DND-41 (cell line): ENCODE results near the gene ORM1.

ENCODE experiments used
- ATAC-seq: fragments of 200-7000 bp; cut with Tn5 transposase; 3 replicates; pipeline ENCODE4 v1.9.1; 2021; ENCODE audit warnings: low read depth; ENCODE audit not compliant: insufficient read depth
- DNase-seq: peaks from one replicate; pipeline ENCODE4 v3.0.0-alpha.2; 2020
- H2AFZ ChIP-seq: 2 replicates; pipeline ENCODE4 v1.6.0; 2012; ENCODE audit warnings: low read depth, low read length
- H3K27ac ChIP-seq: 2 replicates; pipeline ENCODE4 v1.5.1; 2012; ENCODE audit warnings: low read length, inconsistent platforms
- H3K27me3 ChIP-seq: fragments of 200-600 bp; sonication (generic); 2 replicates; pipeline ENCODE4 v1.6.0; 2012; ENCODE audit warnings: low read length, mild to moderate bottlenecking, inconsistent platforms; ENCODE audit not compliant: insufficient read depth, poor library complexity
- H3K36me3 ChIP-seq: 2 replicates; pipeline ENCODE4 v1.5.1; 2012; ENCODE audit warnings: low read length, inconsistent platforms; ENCODE audit not compliant: insufficient read depth
- H3K4me1 ChIP-seq: 2 replicates; pipeline ENCODE4 v1.5.1; 2012; ENCODE audit warnings: mild to moderate bottlenecking, low read length; ENCODE audit not compliant: insufficient read depth
- H3K4me2 ChIP-seq: 2 replicates; pipeline ENCODE4 v1.6.0; 2012; ENCODE audit warnings: mild to moderate bottlenecking, moderate library complexity, low read length, inconsistent platforms; ENCODE audit not compliant: insufficient read depth
- H3K4me3 ChIP-seq, 2 experiments: fragments of 200-600 bp in 1 of 2; shearing (Covaris generic) in 1 of 2; 2 replicates each; pipeline ENCODE4 v1.5.1; 2012 to 2016; ENCODE audit warnings: inconsistent platforms in 2 of 2, low read length in 2 of 2, mild to moderate bottlenecking in 2 of 2, low read depth in 1 of 2, moderate library complexity in 1 of 2
- H3K79me2 ChIP-seq: 2 replicates; pipeline ENCODE4 v1.6.0; 2012; ENCODE audit warnings: low read length, inconsistent platforms; ENCODE audit not compliant: insufficient read depth
- H3K9ac ChIP-seq: 2 replicates; pipeline ENCODE4 v1.6.0; 2012; ENCODE audit warnings: low read depth, mild to moderate bottlenecking, inconsistent platforms, low read length, moderate library complexity
- H3K9me3 ChIP-seq: 2 replicates; pipeline ENCODE4 v1.5.1; 2012; ENCODE audit warnings: low read length, moderate library complexity, mild to moderate bottlenecking, inconsistent platforms; ENCODE audit not compliant: insufficient read depth, severe bottlenecking
- H4K20me1 ChIP-seq: 2 replicates; pipeline ENCODE4 v1.6.0; 2012; ENCODE audit warnings: low read length; ENCODE audit not compliant: insufficient read depth
- CTCF ChIP-seq: IDR thresholded peaks from 2 replicates; pipeline ENCODE4 v1.5.1; 2012; ENCODE audit warnings: borderline replicate concordance, low read length, moderate library complexity, mild to moderate bottlenecking; ENCODE audit not compliant: poor library complexity, severe bottlenecking; ENCODE audit errors: extremely low read depth
- EZH2 ChIP-seq: IDR thresholded peaks from 3 replicates; pipeline ENCODE4 v1.6.1; 2012; ENCODE audit warnings: borderline replicate concordance, low read depth, mild to moderate bottlenecking, moderate library complexity, low read length, inconsistent platforms; ENCODE audit not compliant: severe bottlenecking

ORM1 gene

GRCh38 chr9:114301798-114302565 lies 20.9 kb upstream of the ORM1 start:
- ATAC-seq (no peak), DNase-seq (no peak)
- no peak overlapping the region for H3K4me3 ChIP-seq
- H2AFZ ChIP-seq: no peak overlapping the region
- H3K27ac ChIP-seq: no peak overlapping the region
- H3K36me3 ChIP-seq: no peaks in the 10 kb centered on the region
- no peaks in the 10 kb centered on the region for H3K27me3 ChIP-seq
- no peak overlapping the region for H3K4me2 ChIP-seq
- no peaks in the 10 kb centered on the region for H3K9me3 ChIP-seq
- no peak overlapping the region for H3K9ac ChIP-seq
- H3K79me2 ChIP-seq: no peaks in the 10 kb centered on the region
- no peaks in the 10 kb centered on the region for H3K4me1 ChIP-seq
- TF ChIP-seq EZH2: no peak
- TF ChIP-seq CTCF: no peak
- H4K20me1 ChIP-seq: no peaks in the 10 kb centered on the region

- ATAC-seq (no peak), DNase-seq (no peak)
- Histone ChIP-seq H2AFZ (no peak overlapping the region), H3K27me3 (no peaks in the 10 kb centered on the region), H4K20me1 (no peaks in the 10 kb centered on the region), H3K4me1 (no peaks in the 10 kb centered on the region), H3K9me3 (no peaks in the 10 kb centered on the region), H3K79me2 (no peaks in the 10 kb centered on the region), H3K4me2 (no peak overlapping the region), H3K27ac (no peak overlapping the region), H3K4me3 (no peak overlapping the region), H3K9ac (no peak overlapping the region), H3K36me3 (no peaks in the 10 kb centered on the region)
- no peak for TF ChIP-seq EZH2
- no peak for TF ChIP-seq CTCF
Measured at GRCh38 chr9:114302727-114303126, 20.2 kb upstream of the ORM1 start.

- Histone ChIP-seq H2AFZ (no peak overlapping the region), H3K9me3 (no peaks in the 10 kb centered on the region), H3K9ac (no peak overlapping the region), H3K4me1 (no peaks in the 10 kb centered on the region), H3K36me3 (no peaks in the 10 kb centered on the region), H3K27me3 (no peaks in the 10 kb centered on the region), H3K79me2 (no peaks in the 10 kb centered on the region), H3K27ac (no peak overlapping the region), H4K20me1 (no peaks in the 10 kb centered on the region), H3K4me3 (no peak overlapping the region), H3K4me2 (no peak overlapping the region)
- ATAC-seq (no peak), DNase-seq (no peak)
- TF ChIP-seq CTCF: no peak
- TF ChIP-seq EZH2: no peak
Measured at GRCh38 chr9:114303571-114303970, 19.3 kb upstream of the ORM1 start.
